ENCODE results near the gene DTWD2. TPM values are rescaled to one million over a fixed set of nuclear protein-coding genes. Genes with fewer than 3 reads are reported as not detected.

Gene DTWD2
- total RNA-seq, 2 experiments from 2014 or later, result 2.6 to 3.3 TPM

- H3K4me1 Mint-ChIP-seq (ENCODE audit: low read depth), result no peaks in the 10 kb centered on the region
- H3K4me3 Mint-ChIP-seq, result no peak overlapping the region
- ATAC-seq, result no peak
- H3K36me3 Mint-ChIP-seq (ENCODE audit: low read depth), result no peaks in the 10 kb centered on the region
- CTCF ChIA-PET, result interaction anchor here (1.0 to 3.0 kb wide), 2 partner anchors 12 to 1338 kb away, joined by 5 to 14 read pairs; no protein-coding TSS in a partner anchor
- H3K27me3 Mint-ChIP-seq (ENCODE audit: low read depth), result no peaks in the 10 kb centered on the region
- H3K9me3 Mint-ChIP-seq (ENCODE audit: insufficient read depth), result no peaks in the 10 kb centered on the region
- H3K27ac Mint-ChIP-seq, result no peak overlapping the region
- POLR2A ChIA-PET, result no interaction called here
- DNase-seq, result no peak
Observed at GRCh38 chr5:118793091-118793490, 195.3 kb downstream of the DTWD2 start.

- H3K27me3 Mint-ChIP-seq (ENCODE audit: low read depth), result no peaks in the 10 kb centered on the region
- ChIA-PET CTCF (interaction anchor here (0.7 to 3.0 kb wide), 7 partner anchors 9 to 1337 kb away, joined by 3 to 14 read pairs (median 3); no protein-coding TSS in a partner anchor), POLR2A (no interaction called here)
- H3K36me3 Mint-ChIP-seq (ENCODE audit: low read depth), result no peaks in the 10 kb centered on the region
- H3K27ac Mint-ChIP-seq, result no peak overlapping the region
- peak; percentile 73 for ATAC-seq
- no peaks in the 10 kb centered on the region for H3K9me3 Mint-ChIP-seq (ENCODE audit: insufficient read depth)
- no peaks in the 10 kb centered on the region for H3K4me1 Mint-ChIP-seq (ENCODE audit: low read depth)
- DNase-seq, result peak; percentile 33
- H3K4me3 Mint-ChIP-seq, result no peak overlapping the region
Observed at GRCh38 chr5:118791926-118792734, 196.2 kb downstream of the DTWD2 start.

- ATAC-seq, result no peak
- H3K4me1 Mint-ChIP-seq (ENCODE audit: low read depth), result no peaks in the 10 kb centered on the region
- no peaks in the 10 kb centered on the region for H3K36me3 Mint-ChIP-seq (ENCODE audit: low read depth)
- no peaks in the 10 kb centered on the region for H3K27me3 Mint-ChIP-seq (ENCODE audit: low read depth)
- POLR2A ChIA-PET, result no interaction called here
- H3K4me3 Mint-ChIP-seq, result no peak overlapping the region
- CTCF ChIA-PET, result no interaction called here
- no peak overlapping the region for H3K27ac Mint-ChIP-seq
- DNase-seq, result no peak
- H3K9me3 Mint-ChIP-seq (ENCODE audit: insufficient read depth), result no peaks in the 10 kb centered on the region
Observed at GRCh38 chr5:118789366-118789765, 199.0 kb downstream of the DTWD2 start.

- H3K4me1 Mint-ChIP-seq (ENCODE audit: low read depth), result no peaks in the 10 kb centered on the region
- CTCF ChIA-PET, result no interaction called here
- H3K9me3 Mint-ChIP-seq (ENCODE audit: insufficient read depth), result no peaks in the 10 kb centered on the region
- H3K36me3 Mint-ChIP-seq (ENCODE audit: low read depth), result no peaks in the 10 kb centered on the region
- no peak overlapping the region for H3K4me3 Mint-ChIP-seq
- H3K27ac Mint-ChIP-seq, result no peak overlapping the region
- no peaks in the 10 kb centered on the region for H3K27me3 Mint-ChIP-seq (ENCODE audit: low read depth)
- POLR2A ChIA-PET, result no interaction called here
- DNase-seq (no peak), ATAC-seq (no peak)
Observed at GRCh38 chr5:118788351-118788750, 200.0 kb downstream of the DTWD2 start.

Small RNA genes lying within 50 kb of the gene (microRNA-seq; reads per million reads assigned to microRNA genes)
- not detected for gene MIR1244-2

Other genes with a start within 250 kb of the DTWD2 start
- 10 to 100 TPM; 32.3 to 33.9 TPM for gene DMXL1, start 82.5 kb upstream of the DTWD2 start, total RNA-seq

All from activated CD8-positive, alpha-beta T cell treated with anti-CD3 and anti-CD28 coated beads, Interleukin-2, amount 10 ng/mL, durations not matched to agents 7 days and 5 days (primary cell).